GM12873 (cell line): Measurements from ENCODE around the gene CCR2.

ENCODE experiments used
- TF ChIP-seq, protein P1 (sequence below): IDR thresholded peaks from 2 replicates; pipeline ENCODE4 v1.5.1; 2012; ENCODE audit warnings: low read depth, mild to moderate bottlenecking, moderate library complexity, low read length, control low read depth; ENCODE audit not compliant: insufficient read depth; ENCODE audit errors: missing control alignments

The CCR2 gene

DNA sequence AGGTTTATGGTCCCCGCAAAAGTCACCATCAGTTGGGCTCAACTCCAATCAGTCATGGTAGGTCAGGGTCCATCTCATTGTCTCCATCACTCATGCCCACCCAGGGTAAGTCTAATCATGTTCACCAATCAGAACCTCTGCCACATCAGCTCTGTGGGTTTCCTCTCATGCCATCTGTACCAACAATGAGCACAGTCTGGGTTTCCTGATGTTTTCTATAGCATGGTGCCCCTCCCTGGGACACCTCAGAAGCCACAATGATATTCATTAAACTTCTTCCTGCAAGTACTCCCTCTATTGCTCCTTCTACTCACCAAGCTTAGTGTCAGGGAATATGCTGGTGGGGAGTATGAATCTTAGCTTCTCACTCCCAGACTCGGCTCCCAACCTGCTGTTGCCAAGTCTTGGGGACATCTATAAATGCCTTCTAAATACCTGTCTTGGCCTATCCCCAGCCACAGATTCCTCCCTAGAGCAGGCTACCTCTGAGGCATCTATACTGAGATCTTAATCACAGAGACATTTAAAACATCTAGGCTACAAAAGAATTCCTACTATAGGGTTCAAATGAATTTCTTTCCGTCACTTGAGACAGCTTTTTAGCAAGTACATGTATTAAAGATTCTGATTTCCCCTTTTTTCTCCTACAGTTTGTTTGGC, 5.0 kb upstream of the CCR2 start:
- TF ChIP-seq, protein P1, sequence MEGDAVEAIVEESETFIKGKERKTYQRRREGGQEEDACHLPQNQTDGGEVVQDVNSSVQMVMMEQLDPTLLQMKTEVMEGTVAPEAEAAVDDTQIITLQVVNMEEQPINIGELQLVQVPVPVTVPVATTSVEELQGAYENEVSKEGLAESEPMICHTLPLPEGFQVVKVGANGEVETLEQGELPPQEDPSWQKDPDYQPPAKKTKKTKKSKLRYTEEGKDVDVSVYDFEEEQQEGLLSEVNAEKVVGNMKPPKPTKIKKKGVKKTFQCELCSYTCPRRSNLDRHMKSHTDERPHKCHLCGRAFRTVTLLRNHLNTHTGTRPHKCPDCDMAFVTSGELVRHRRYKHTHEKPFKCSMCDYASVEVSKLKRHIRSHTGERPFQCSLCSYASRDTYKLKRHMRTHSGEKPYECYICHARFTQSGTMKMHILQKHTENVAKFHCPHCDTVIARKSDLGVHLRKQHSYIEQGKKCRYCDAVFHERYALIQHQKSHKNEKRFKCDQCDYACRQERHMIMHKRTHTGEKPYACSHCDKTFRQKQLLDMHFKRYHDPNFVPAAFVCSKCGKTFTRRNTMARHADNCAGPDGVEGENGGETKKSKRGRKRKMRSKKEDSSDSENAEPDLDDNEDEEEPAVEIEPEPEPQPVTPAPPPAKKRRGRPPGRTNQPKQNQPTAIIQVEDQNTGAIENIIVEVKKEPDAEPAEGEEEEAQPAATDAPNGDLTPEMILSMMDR = no peak

DNA sequence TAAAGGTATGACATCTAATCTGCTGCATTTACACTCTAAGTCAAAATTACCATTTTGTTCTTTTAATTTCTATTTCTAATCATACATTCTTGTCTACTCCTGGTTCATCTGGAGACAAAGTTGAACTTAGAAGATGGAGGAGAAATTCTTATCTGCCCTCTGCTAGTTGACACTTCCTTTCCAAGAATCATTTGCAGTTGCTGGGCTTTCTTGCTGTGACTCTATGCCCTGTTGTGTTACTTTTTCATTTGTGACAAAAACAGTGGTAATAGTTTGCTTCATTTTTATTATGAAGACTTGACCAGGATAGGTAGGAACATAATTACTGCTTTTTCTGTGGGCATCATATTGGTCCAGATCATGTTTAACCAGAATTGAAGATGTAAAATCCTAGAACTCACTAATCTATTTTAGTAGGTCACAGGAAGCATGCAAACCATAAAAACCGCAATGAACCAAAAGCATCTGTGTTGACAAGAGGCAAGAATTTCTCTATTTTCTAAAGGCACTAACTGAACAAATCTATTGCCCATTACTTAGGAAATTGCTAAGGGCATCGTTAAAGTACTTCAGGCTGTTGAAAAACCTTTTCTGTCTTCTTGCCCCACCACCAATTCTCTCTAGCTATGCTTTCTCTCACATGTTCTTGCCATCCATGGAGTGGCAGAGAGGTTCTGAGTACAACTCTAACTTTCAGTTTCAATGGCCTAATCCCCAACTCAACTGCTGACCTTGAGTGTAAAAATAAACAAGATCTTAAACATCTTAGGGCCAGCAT, 4.2 kb upstream of the CCR2 start:
- TF ChIP-seq, protein P1 = no peak

DNA sequence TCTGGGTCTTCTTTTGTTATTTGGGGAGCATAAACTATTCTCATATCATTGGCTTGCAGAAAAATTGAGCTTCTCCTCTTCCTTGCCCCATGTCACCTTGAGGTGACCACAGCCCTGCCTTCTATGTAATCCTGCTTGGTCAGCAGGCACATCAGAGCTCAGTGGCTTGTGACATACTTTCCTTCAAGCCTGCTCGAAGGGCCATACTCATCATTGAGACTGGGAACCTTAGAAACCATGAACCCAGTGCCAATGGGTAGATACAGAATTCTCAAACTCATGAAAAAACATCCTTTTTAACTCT, 3.7 kb upstream of the CCR2 start:
- TF ChIP-seq, protein P1 = no peak

DNA sequence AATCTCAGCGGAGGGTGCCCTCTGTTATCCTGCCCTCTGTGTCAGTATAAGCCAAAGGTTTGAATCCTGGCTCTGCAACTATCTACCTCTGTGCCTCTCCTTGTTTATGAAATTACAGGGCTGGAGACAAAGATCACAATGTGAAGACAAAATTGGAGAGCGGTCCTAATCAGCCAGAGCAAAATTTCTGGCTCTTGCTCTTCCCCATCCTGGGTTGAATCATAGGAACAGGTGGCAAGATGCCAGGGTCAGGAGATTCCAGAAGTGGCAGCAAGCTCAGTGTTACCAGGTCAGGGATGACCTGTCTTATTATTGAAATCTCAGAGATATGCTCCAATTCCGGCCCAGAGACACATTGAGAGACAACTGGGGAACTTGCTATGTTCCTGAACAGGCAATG, 2.3 kb upstream of the CCR2 start:
- TF ChIP-seq, protein P1 = no peak

DNA sequence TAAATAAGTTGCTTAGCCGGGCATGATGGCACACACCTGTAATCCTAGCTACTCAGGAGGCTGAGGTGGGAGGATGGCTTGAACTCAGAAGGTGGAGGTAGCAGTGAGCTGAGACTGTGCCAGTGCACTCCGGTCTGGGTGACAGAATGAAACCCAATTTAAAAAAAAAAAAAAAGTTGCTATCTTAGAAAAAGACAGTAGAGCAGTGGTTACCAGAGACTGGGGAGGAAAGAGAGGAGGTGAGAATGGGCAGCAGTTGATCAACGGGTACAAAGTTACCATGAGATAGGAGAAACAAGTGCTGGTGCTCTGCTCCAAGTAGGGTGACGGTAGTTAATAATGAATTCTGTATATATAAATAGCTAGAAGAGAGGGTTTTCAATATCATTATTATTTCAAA, 821 bp upstream of the CCR2 start:
- TF ChIP-seq, protein P1 = no peak

DNA sequence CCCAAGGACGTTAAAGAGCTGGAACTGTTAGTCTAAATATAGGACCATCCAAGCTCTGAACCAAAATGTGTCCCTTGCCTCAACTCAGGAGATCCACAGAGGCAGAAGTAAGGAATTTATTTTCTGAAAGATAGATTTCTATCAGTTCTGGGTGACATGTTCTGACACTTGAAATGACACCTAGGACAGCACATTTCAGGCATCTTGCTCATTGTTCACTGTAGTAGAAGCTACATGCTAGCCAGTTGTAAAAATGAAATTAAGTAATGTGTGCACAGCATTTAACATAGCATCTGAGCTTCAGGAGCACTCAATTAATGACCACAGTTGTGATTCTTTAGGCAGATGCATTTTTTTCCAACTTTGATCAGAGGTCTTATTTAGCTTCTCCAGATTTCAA, 567 bp downstream of the CCR2 start:
- TF ChIP-seq, protein P1 = no peak

DNA sequence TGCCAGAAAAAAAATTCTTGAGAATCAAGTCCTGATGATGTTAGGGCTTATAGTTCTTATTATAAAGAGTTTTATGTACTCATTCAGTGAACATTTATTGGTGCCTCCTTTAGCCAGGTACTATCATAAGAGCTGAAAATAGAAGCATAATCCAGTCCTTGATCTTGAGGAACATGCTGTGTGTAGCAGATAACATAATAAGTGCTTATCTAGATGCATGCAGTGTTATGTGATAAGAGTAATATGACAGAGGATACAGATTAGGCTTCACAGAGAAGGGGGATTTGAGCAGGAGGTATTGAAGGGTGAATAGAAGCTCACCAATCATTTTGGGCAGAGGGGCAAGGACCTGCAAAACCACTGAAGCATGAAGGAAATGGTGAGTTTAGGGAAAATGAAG, 1.1 kb downstream of the CCR2 start:
- TF ChIP-seq, protein P1 = no peak
